GM12801 (cell line): ENCODE results near the gene NKD2.

Experiments used
- CTCF ChIP-seq: IDR thresholded peaks from one replicate; pipeline ENCODE4 v1.5.1; 2011; ENCODE audit warnings: control low read depth; ENCODE audit not compliant: insufficient read length; ENCODE audit errors: extremely low read depth

Gene NKD2

GRCh38 chr5:968881-969280, 39.7 kb upstream of the NKD2 start:
- no peak for TF ChIP-seq CTCF

- no peak for TF ChIP-seq CTCF
Measured at GRCh38 chr5:969408-969839, 39.2 kb upstream of the NKD2 start.

GRCh38 chr5:976849-977751, 31.5 kb upstream of the NKD2 start:
- no peak for TF ChIP-seq CTCF

- TF ChIP-seq CTCF, result no peak
Measured at GRCh38 chr5:978054-978453, 30.5 kb upstream of the NKD2 start.

GRCh38 chr5:978693-979092, 29.9 kb upstream of the NKD2 start:
- no peak for TF ChIP-seq CTCF

- no peak for TF ChIP-seq CTCF
Measured at GRCh38 chr5:979100-979817, 29.3 kb upstream of the NKD2 start.

- no peak for TF ChIP-seq CTCF
Measured at GRCh38 chr5:980001-980588, 28.5 kb upstream of the NKD2 start.
